Activated CD8-positive, alpha-beta T cell treated with anti-CD3 and anti-CD28 coated beads, Interleukin-2, amount 10 ng/mL, durations not matched to agents 7 days and 5 days (primary cell): ENCODE measurements around the gene WFDC1. TPM values are rescaled to one million over a fixed set of nuclear protein-coding genes. Genes with fewer than 3 reads are reported as not detected.
"Not testable (repeated sequence)": the region's sequence is repeated elsewhere in the genome, so short reads cannot be mapped to it uniquely, and the experiment has no call there.

Experiments used
- ATAC-seq: fragments of 150-1000 bp; cut with Tn5 transposase; one replicate; pipeline ENCODE4 v1.10.0; 2021; ENCODE audit warnings: moderate library complexity
- CTCF ChIA-PET: fragments of 350-600 bp; sonication (Branson Sonifier 250); formaldehyde crosslinking; loops from one replicate; lab custom pipeline; 2021; ENCODE audit warnings: antibody characterized with exemption; lab: Charles Lee
- POLR2A ChIA-PET: fragments of 350-600 bp; sonication (Branson Sonifier 250); formaldehyde crosslinking; loops from one replicate; lab custom pipeline; 2021; ENCODE audit warnings: antibody characterized with exemption; lab: Charles Lee
- DNase-seq: peaks from one replicate; pipeline ENCODE4 v3.0.0-alpha.2; 2020
- H3K27ac Mint-ChIP-seq: one replicate; pipeline ENCODE4 v1.8.0; 2021; ENCODE audit warnings: mild to moderate bottlenecking, mixed read lengths
- H3K27me3 Mint-ChIP-seq: one replicate; pipeline ENCODE4 v1.8.0; 2021; ENCODE audit warnings: low read depth, mixed read lengths
- H3K36me3 Mint-ChIP-seq: one replicate; pipeline ENCODE4 v1.8.0; 2021; ENCODE audit warnings: low read depth, mixed read lengths
- H3K4me1 Mint-ChIP-seq: one replicate; pipeline ENCODE4 v1.8.0; 2021; ENCODE audit warnings: low read depth, mixed read lengths
- H3K4me3 Mint-ChIP-seq: one replicate; pipeline ENCODE4 v1.8.0; 2021; ENCODE audit warnings: mild to moderate bottlenecking, mixed read lengths
- H3K9me3 Mint-ChIP-seq: one replicate; pipeline ENCODE4 v1.8.0; 2022; ENCODE audit warnings: mixed read lengths; ENCODE audit not compliant: insufficient read depth
- total RNA-seq, 2 experiments: library from RNA; stranded (reverse); gene quantifications; one replicate each; pipeline ENCODE4 v1.2.3, GENCODE V29; 2021

WFDC1 gene
- total RNA-seq, 2 experiments from 2014 or later = not detected

DNA sequence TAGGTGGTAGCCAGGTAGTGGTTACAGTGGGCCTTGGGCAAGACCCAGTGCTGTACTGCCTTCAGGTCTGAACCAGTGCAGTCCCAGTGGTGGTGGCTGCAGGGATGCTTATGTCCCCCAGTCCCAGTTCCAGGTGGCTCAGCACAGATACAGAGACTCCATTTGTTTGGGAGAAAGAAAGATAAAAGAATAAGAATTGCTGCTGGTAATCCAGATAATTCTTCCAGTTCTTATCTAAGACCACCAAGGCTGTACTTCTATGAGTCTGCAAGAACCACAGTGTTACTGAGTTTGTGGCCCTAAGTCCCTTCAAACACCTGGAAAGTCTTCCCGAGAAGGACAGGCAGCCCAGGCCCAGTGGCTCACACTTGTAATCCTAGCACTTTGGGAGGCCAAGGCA, 39.8 kb downstream of the WFDC1 start:
- ChIA-PET POLR2A (no interaction called here), CTCF (no interaction called here)
- no peak overlapping the region for H3K4me3 Mint-ChIP-seq
- H3K36me3 Mint-ChIP-seq = peaks cover 3% of the 10 kb centered on the region
- H3K4me1 Mint-ChIP-seq = no peaks in the 10 kb centered on the region
- ATAC-seq (no peak), DNase-seq (no peak)
- peaks cover 6% of the 10 kb centered on the region for H3K9me3 Mint-ChIP-seq
- H3K27me3 Mint-ChIP-seq = peaks cover 4% of the 10 kb centered on the region
- no peak overlapping the region for H3K27ac Mint-ChIP-seq

DNA sequence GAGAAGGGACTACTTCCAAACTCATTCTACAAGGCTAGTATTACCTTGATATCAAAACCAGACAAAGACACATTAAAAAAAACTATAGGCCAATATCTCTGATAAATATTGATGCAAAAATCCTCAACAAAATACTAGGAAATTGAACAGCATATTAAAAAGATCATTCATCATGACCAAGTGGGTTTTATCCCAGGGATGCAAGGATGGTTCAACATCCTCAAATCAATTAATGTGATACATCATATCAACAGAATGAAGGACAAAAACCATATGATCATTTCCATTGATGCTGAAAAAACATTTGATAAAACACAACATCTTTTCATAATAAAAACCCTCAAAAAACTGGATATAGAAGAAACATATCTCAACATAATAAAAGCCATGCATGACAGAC, 42.6 kb downstream of the WFDC1 start:
- DNase-seq, H3K4me1 Mint-ChIP-seq, H3K9me3 Mint-ChIP-seq, H3K27ac Mint-ChIP-seq, H3K4me3 Mint-ChIP-seq, H3K27me3 Mint-ChIP-seq, ATAC-seq, H3K36me3 Mint-ChIP-seq, POLR2A ChIA-PET, CTCF ChIA-PET: not testable (repeated sequence)

DNA sequence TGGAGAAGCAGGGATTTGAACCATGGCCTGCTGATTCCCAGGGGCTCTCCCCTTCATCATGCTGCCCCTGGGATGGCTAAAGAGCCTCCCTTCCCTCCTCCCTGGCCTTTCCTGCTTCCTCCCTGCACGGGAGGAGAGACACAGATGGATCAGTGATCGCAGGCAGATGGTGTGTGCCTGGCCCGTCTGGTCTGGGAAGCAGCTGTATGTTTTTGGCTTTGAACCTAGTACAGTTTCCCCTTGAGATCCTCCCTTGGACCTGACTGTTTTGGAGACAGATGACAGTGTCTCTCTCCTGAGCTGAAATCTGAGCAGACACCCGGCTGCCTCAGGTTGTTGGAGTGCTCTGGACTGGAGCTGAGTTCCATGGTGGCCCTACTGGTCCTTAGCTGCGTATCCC, 44.6 kb downstream of the WFDC1 start:
- Mint-ChIP-seq H3K4me1 (no peaks in the 10 kb centered on the region), H3K4me3 (no peak overlapping the region), H3K9me3 (peaks cover 6% of the 10 kb centered on the region), H3K27me3 (peaks cover 4% of the 10 kb centered on the region), H3K27ac (no peak overlapping the region), H3K36me3 (peaks cover 3% of the 10 kb centered on the region)
- no peak for ATAC-seq
- POLR2A ChIA-PET = no interaction called here
- CTCF ChIA-PET = no interaction called here
- DNase-seq = no peak

DNA sequence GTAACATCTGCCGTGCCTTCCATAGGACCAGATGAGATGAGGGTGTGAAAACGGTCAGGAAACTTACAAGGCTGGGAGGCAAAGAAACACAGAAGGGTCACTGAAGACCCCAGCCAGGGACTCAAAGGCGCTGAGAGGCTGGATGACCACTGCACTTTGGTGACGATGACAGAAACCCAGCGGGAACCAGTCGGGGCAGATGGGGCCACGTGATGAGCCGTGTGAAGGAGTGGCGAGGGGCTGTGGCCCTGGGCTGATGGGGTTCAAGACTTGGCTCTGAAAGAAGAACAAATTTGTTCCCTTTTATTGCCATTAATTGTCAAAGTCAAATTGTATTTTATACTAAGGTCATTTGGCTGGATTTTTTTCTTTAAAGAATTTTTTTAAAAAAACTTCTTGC, 45.1 kb downstream of the WFDC1 start:
- ATAC-seq (no peak), DNase-seq (no peak)
- ChIA-PET POLR2A (no interaction called here), CTCF (no interaction called here)
- H3K27ac Mint-ChIP-seq = no peak overlapping the region
- H3K9me3 Mint-ChIP-seq = peaks cover 6% of the 10 kb centered on the region
- H3K27me3 Mint-ChIP-seq = peaks cover 4% of the 10 kb centered on the region
- H3K36me3 Mint-ChIP-seq = peaks cover 3% of the 10 kb centered on the region
- H3K4me3 Mint-ChIP-seq = no peak overlapping the region
- H3K4me1 Mint-ChIP-seq = no peaks in the 10 kb centered on the region

DNA sequence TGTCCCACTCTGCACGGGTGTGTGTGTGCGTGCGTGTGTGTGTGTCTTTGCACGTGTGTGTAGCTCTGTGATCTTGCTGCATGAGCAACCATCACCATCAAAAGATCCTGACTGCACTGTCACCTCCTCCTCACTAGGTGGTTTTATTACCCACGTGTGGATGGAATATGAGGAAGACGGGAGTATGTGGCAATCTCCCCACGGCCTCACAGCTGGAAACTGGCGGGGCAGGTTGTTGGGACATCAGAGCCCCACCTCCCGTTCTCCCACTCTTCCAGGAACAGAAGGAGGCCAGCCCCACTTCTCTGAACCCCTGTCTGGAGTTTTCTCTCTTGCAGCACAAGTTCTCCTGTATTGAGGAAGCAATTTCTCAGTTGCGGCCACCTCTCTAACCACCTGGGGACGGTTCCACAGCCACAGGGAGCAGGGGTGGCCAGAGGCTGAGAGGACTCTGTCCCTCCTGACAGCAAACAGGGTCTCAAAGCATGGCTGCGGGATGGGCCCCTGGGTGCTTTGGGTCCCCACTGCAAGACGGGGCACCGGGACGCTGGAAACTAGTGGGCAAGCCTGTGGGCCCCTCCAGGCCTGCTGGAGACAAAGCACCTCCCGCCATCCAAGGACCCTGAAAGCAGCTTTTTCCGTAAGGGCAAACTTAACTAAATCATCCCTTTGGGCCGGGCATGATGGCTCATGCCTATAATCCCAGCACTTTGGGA, 45.8 kb downstream of the WFDC1 start:
- CTCF ChIA-PET = no interaction called here
- POLR2A ChIA-PET = no interaction called here
- H3K4me1 Mint-ChIP-seq = no peaks in the 10 kb centered on the region
- ATAC-seq (no peak), DNase-seq (no peak)
- no peak overlapping the region for H3K27ac Mint-ChIP-seq
- H3K36me3 Mint-ChIP-seq = peaks cover 3% of the 10 kb centered on the region
- peaks cover 2% of the 10 kb centered on the region for H3K27me3 Mint-ChIP-seq
- H3K4me3 Mint-ChIP-seq = no peak overlapping the region
- peaks cover 6% of the 10 kb centered on the region for H3K9me3 Mint-ChIP-seq

DNA sequence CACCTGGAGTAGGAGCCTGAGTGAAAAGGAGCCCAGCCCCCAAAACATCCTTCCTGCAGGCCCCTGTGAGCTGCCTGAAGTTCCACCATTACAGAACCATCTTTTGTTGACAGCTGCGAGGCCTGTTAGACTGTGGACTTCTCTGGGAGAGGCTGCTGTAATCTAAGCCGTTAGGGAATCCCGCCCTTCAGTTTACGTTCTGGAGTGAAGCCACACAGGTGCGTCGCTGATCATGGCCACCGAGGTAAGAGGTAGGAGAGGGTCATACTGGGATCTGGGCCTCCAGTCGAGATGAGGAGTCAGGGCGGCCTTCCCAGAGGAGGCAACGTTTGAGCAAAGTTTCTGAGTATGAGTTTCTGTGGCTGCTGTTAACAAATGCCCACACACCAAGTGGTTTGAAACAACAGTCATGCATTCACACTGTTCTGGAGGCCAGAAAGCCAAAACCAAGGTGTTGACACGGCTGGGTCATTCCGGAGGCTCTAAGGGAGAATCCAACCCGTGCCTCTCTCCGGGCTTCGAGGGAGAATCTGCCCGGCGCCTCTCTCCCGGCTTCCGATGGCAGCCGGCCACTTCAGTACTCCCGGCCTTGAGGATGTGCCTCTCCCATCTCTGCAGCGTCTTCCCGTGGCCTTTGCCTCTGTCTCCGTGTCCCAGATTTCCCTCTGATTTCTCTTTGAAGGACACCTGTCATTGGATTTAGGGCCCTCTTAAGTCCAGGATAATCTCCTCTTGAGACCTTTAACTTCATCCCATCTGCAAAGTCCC, 47.0 kb downstream of the WFDC1 start:
- POLR2A ChIA-PET = no interaction called here
- H3K36me3 Mint-ChIP-seq = peaks cover 3% of the 10 kb centered on the region
- H3K27me3 Mint-ChIP-seq = peaks cover 2% of the 10 kb centered on the region
- H3K4me1 Mint-ChIP-seq = no peaks in the 10 kb centered on the region
- CTCF ChIA-PET = no interaction called here
- ATAC-seq (no peak), DNase-seq (no peak)
- no peak overlapping the region for H3K4me3 Mint-ChIP-seq
- H3K27ac Mint-ChIP-seq = no peak overlapping the region
- peaks cover 6% of the 10 kb centered on the region for H3K9me3 Mint-ChIP-seq

DNA sequence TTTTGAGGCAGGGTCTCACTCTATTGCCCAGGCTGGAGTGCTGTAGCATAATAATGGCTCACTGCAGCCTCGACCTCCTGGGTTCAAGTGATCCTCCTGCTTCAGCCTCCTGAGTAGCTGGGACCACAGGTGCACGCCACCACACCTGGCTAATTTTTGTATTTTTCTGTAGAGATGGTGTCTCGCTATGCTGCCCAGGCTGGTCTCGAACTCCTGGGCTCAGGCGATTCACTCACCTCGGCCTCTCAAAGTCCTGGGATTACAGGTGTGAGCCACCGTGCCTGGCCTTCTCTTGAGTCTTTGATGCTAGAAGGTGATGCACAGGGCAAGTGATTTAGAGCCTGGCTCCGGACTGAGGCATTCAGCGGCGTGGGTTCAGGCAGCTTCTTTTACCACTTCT, 49.1 kb downstream of the WFDC1 start:
- H3K27ac Mint-ChIP-seq, H3K27me3 Mint-ChIP-seq, POLR2A ChIA-PET, CTCF ChIA-PET, H3K9me3 Mint-ChIP-seq, H3K4me3 Mint-ChIP-seq, ATAC-seq, DNase-seq, H3K36me3 Mint-ChIP-seq, H3K4me1 Mint-ChIP-seq: not testable (repeated sequence)

DNA sequence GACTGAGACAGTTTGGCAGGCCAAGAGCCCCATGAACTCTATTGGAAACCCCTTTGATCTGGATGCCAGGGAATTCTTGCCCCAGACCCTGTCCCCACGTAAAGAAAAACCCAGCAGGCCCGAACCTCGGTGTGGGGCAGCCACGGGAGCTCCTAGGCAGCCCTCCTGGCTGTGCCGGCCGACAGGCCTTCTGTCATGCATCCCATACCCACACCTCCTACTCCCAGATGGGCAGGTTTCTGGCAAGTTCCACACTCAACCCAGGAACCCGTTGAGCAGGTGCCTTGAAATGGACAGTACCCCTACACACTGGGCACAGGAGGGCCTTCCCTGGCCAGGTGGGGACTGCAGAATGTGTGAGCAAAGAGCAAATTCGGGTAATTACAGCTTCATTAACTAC, 50.1 kb downstream of the WFDC1 start:
- no peak for DNase-seq
- H3K4me3 Mint-ChIP-seq = no peak overlapping the region
- no peaks in the 10 kb centered on the region for H3K36me3 Mint-ChIP-seq
- H3K4me1 Mint-ChIP-seq = no peaks in the 10 kb centered on the region
- H3K27ac Mint-ChIP-seq = no peak overlapping the region
- no peaks in the 10 kb centered on the region for H3K27me3 Mint-ChIP-seq
- CTCF ChIA-PET = interaction anchor here (1.1 kb wide), 1 partner anchor 18 kb away, joined by 3 read pairs; no protein-coding TSS in a partner anchor
- no peaks in the 10 kb centered on the region for H3K9me3 Mint-ChIP-seq
- POLR2A ChIA-PET = no interaction called here
- ATAC-seq = no peak

DNA sequence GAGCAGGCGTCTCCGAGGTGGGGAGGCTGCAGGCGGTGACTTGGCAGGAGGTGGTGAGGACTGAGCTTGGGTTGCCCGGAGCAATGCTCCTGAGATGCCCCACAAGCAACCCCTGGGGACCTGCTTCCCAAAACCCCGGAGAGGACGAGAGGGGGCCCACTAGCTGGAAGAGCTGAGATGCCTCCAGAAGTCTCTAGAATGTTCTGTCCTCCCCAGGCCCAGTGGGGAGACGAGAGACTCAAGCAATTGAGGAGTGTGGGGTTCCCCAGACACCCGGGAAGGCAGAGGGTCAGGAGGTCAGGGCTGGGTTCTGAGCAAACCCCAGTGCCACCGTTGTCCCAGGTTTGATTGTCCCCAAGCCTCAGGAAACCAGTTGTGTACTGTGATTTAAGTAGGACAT, 52.5 kb downstream of the WFDC1 start:
- Mint-ChIP-seq H3K4me1 (no peaks in the 10 kb centered on the region), H3K27me3 (no peaks in the 10 kb centered on the region), H3K27ac (no peak overlapping the region), H3K9me3 (no peaks in the 10 kb centered on the region), H3K4me3 (no peak overlapping the region), H3K36me3 (no peaks in the 10 kb centered on the region)
- no peak for ATAC-seq
- ChIA-PET CTCF (no interaction called here), POLR2A (no interaction called here)
- DNase-seq = no peak

DNA sequence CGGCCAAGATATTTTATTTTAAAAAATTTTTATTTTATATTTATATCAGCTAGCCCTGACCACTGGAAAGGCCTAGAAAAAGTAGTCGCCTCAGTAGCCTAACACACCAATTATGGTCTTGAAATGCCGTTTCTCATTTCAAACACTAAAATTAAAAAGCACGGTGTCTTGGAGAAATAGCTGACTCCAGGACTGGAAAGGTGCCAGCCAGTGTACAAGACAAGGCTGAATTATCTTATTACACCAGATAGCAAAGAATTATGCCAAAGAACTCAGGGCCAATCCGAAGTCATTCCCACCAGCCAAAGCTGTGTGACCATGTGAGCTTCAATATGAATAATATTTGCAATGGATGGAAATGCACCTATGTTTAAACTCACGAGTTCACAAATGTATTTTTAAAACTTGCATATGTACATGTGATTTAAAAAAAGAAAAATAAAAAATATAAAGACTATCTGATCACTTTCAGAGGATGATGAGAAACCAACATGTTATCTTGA, 53.8 kb downstream of the WFDC1 start:
- H3K27ac Mint-ChIP-seq = no peak overlapping the region
- ChIA-PET CTCF (no interaction called here), POLR2A (no interaction called here)
- no peaks in the 10 kb centered on the region for H3K9me3 Mint-ChIP-seq
- no peak for DNase-seq
- H3K4me3 Mint-ChIP-seq = no peak overlapping the region
- no peaks in the 10 kb centered on the region for H3K27me3 Mint-ChIP-seq
- H3K36me3 Mint-ChIP-seq = no peaks in the 10 kb centered on the region
- no peaks in the 10 kb centered on the region for H3K4me1 Mint-ChIP-seq
- no peak for ATAC-seq

DNA sequence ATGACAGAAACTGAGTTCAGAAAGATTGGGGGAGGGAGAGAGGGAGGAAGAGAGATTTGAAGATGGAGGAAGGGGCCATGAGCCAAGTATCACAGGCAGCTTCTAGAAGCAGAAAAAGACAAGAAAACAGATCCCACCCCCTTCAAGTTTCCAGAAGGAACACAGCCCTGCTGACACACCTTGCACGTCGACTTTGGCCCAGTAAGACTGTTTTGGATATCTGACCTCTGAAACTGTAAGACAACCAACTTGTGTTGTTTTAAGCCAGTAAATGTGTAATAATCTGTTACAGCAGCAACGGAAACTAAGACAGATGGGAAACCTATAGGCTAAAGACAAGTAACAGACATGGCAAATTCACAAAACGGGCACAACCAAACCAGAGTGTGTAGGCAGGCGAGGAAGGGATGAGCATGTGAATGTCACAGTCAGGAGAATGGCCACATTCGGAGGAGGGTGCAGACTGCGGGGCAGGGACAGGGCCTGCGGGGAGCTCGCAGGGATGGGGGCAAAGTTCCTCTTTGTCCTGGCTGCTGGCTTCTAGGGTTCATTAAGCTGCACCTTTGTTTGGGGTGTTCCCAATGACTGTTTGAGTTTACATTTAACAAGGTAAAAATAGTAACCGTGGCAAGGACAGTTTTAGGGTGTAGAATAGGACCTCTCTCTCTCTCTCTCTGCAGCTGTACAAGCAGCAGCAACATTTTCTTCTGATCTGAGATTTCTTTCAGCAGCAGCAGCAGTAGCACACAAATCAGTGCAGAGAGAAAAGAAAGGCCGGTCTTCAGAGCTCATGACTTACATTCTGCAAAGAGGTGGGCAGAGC, 55.4 kb downstream of the WFDC1 start:
- Mint-ChIP-seq H3K4me3 (no peak overlapping the region), H3K27ac (no peak overlapping the region), H3K27me3 (no peaks in the 10 kb centered on the region), H3K36me3 (no peaks in the 10 kb centered on the region), H3K4me1 (no peaks in the 10 kb centered on the region), H3K9me3 (no peaks in the 10 kb centered on the region)
- DNase-seq = no peak
- CTCF ChIA-PET = no interaction called here
- no peak for ATAC-seq
- POLR2A ChIA-PET = no interaction called here
